CD1c-positive myeloid dendritic cell (primary cell): ENCODE data around the gene PASK.
A peak's percentile ranks its signal among the peaks of the same experiment; 100 is the strongest.
"Not testable (repeated sequence)": the region's sequence is repeated elsewhere in the genome, so short reads cannot be mapped to it uniquely, and the experiment has no call there.

Source experiments
- DNase-seq: peaks from one replicate; pipeline ENCODE4 v3.0.0-alpha.2; 2016; ENCODE audit errors: extremely low spot score

PASK gene

DNA sequence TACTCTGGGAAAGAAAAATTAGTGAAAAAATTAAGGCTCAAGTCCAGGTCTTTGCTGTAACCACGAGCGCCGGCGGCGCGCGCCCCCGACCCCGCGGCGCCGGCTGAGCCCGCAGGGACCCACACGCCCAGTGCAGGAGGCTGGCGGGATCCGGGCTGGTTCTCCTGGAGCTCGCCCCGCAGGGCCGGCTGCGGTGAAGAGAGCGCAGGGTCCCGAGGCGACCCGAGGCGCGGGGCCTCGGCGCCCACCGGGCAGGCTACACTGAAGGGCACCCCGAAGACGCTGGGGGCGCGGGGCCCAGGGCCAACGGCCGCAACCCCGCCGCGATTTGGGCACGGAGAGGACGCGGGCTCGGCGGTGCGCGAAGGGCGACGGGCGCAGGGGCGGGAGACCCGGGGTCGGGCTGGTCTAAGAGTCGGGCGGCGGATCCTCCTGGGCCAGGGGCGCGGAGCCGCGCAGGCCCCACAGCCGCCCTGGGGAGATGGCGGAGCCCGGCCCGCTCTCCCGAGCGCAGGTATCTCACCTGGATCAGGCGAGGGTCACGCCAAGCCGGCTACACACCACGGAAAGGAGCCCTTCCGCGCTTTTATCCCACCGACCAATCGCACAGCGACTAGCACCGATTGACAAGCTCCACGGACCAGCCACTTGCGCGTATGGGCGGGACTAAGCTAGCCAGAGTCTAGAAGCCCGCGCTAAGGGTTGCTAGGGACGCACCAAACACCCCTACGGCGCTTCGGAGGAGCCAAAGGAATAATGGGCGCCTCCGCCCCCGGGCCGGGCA, at the start of gene PASK:
Gene PASK, minus strand, starts transcription at position 582 of the 784 bp plus-strand sequence. CDS start 6,440 bp downstream, outside the sequence.
- DNase-seq: peak; percentile 97

DNA sequence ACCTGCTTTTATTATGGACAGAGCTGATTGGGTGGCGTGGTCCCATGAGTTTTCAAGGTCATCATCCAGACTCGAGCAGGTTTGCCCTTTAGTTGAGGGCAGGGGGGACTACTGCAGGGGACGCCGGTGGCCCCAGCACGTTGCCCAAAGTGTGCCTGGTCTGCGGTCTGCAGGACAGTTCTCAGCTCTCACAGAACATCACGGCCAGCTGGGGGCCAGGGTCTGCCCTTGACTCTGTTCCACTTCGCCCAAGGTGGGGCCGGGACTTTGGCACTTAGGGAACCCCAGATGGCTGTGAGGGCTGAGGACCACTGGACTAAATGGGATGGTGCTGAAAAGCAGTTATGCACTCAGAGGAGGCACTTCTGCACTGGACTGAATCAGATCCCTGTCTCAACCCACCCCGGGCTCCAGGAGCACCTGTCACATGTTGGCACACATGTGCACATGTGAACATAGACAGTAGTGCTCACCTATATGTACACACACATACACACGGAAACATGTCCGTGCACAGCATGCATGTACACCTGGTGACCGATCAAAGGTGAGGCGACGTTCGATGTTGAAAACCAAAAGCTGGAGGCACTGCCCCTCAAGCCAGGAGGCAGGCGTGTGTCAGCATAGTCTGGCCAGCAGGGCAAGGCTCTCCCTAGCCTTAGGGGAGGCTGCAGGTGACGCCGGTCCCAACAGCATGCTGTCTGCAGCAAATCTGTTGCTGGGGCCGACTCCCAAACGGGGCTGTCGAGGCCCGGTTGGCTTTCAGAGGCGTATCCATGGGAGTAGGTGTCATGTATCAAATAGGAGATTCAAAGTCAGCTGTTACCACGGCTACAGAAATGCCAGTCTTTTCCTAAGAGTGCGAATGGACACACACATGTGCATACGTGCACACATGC, 49.4 kb upstream of the PASK start:
- no peak for DNase-seq

DNA sequence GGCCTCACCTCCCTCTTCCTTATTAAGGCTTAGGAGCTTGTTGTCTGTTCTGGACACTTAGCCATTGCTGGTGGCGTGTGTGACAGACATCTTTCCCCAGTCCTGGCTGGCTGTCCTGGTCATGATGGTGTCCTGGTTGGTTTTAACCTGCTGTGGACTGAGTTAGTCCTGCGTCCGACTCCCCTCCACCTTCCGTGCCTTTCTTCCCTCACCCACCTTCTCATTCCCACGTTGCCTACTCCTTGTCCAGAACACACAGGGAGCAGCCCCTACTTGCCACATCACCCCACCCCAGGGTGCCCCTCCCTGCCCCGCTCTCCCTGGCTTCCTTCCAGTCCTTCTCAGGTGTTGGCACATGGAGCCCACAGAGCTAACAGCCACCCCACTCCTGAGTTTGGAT, 48.7 kb upstream of the PASK start:
- no peak for DNase-seq

DNA sequence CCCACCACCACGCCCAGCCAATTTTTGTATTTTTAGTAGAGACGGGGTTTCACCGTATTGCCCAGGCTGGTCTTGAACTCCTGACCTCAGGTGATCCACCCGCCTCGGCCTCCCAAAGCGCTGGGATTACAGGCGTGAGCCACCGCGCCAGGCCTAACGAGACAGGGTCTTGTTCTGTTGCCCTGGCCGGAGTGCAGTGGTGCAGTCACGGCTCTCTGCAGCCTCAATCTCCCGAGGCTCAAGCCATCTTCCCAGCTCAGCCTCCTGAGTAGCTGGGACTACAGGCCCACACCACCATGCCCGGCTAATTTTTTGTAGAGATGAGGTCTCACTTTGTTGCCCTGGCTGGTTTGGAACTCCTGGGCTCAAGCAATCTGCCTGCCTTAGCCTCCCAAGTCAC, 48.0 kb upstream of the PASK start:
- DNase-seq: not testable (repeated sequence)

DNA sequence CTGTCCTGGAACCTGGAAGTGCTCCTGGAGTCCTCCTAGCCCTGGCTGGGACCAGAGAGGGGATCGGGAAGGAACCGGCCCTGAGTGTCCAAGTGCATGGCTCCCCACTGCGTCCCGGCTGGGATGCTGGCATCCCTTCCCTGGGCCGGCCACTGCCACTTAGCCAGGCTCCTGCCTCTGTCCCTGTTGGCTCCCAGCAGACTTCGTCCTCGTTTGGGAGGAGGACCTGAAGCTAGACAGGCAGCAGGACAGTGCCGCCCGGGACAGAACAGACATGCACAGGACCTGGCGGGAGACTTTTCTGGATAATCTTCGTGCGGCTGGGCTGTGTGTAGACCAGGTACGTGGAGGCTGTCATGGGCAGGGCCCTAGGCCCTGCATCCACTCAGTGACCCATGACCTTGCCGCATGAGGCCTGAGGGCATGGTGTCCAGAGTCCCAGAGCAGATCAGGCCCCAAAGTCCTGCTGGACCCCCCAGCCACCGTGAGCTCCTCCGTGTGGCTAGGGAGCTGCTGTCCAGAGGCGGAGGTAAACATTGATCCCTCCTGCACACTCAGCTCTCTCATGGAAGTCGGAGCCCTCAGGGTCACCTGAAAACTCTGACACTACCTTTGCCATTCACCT, 46.3 kb upstream of the PASK start:
- no peak for DNase-seq

DNA sequence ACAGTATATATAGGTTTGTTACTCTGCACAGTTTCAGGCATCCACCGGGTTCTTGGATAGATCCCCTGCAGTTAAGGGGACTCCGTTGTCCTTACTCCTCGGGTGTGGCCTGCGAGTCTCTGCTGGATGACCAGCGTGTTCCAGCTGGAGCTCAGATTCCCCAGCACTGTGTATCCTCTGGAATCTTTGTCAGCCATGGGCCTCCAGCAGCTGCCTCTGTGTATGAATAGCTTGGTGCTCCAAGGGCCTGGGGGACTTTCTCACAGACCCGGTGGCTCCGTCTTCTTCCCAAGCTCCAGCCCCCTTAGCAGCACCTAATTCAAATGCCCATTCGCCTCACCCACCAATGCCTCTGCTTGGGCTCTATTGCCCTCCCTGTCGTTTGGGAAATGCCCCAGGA, 45.5 kb upstream of the PASK start:
- no peak for DNase-seq

DNA sequence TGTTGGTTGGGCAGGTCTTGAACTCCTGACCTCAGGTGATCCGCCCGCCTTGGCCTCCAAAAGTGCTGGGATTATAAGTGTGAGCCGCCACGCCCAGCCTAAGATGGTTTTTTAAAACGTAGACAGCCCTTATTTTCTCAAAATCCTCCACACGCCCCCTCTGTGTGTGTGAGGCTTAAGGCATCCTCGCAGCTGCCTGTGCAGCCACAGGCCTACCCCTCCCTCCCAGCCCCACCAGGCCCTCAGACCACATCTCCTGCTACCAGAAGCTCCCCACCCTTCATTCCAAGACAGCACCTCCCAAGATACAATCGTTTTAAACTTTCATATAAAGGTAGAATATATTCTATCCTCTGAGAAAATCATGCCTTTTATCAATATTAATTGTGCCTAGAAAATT, 44.0 kb upstream of the PASK start:
- no peak for DNase-seq

DNA sequence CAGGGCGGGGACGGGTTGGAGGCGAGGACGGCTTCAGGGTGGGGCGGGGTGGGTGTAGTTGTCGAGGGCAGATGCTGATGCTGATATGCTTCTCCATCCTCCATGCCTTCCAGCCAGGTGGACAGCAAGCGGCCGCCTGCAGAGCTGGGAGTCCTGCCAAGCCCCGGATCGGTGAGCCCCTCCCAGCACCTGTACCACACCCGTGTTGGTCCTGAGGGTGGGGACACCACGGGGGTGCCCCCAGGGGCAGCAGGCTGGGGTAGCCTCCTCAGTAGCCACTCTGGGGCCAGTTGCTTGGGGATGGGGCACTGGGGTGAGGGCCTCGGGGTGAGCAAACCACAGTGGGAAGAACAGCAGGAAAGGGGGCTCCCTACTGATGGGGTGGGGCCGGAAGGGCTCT, 41.8 kb upstream of the PASK start:
- DNase-seq: no peak

DNA sequence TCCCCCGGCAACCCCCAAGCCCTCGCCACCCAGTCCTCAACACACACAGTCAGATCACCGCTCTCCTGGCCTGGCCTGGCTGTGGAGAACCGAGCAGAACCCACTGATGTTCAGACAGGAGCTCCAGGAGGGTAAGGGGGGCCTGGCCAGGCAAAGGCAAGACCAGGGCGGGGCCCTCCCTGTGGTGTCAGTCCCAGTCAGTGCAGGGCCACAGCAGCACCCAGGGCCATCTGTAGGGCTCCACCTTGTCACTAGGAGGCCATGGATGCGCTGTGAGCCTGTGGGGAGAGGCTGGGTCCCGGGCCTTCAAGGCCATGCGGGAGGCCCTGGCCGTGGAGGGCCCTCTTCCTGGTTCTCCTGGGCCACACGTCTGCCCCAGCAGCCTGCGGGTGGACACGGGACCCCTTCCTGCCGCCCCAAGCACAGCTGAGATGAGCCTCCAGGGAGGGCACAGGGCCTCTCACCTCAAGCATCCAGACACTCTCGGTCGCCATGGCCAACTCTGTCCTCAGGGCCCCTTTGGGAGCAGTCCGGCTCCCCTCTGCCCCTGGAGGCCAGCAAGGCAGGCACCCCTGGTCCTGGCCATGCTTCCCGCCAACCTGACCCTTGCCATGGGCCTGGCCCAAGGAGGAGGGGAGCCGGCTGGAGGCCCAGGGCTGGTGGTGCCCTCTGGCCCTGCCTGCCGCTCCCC, 41.2 kb upstream of the PASK start:
- no peak for DNase-seq

DNA sequence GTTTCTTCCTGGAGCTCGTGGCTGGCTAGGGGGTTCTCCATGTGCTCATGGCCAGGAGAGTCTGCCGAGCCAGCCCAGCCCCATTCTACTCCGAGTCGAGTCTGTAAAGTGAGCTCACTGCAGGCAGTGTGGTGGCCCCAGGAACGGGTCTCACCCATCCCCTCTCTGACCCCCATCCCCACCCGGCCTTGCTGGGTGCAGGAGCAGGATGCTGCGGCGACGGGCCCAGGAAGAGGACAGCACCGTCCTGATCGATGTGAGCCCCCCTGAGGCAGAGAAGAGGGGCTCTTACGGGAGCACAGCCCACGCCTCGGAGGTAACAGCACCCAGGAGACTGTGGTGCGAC, 40.6 kb upstream of the PASK start:
- no peak for DNase-seq

DNA sequence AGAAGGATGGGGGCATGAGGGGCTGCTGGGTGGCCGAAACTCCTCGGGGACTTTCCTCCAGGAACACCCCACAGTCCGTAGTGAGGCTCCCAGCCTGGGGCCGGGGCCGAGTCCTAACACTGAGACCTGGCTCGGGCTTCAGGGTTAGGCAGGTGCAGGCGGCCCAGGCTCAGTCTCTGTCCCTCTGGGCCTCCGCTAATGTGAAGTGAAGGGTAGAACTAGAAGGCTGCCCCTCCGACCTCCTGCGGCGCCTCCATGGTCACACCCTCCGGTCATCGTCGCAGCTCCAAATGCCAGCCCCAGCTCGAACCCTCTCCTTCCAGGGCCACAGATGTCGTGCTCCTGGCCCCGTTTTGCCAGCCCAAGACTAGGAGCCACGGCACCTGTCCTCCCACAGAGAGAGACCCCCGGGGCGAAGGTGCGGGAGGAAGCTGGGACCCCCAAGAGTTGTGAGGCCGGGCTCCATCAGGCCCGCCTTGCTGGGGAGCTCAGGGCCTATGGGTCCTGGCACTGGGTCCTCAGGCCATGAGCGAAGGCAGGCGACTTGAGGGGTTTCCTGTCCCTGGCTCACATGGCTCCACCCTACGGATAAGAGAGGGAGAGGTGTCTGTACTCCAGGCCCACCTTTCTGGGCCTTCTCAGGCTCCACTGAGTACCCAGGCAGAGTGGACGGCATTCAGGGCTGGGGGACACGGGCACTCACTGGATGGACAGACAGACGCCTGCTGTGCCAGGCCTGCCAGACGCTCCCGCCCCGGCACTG, 40.0 kb upstream of the PASK start:
- DNase-seq: no peak

DNA sequence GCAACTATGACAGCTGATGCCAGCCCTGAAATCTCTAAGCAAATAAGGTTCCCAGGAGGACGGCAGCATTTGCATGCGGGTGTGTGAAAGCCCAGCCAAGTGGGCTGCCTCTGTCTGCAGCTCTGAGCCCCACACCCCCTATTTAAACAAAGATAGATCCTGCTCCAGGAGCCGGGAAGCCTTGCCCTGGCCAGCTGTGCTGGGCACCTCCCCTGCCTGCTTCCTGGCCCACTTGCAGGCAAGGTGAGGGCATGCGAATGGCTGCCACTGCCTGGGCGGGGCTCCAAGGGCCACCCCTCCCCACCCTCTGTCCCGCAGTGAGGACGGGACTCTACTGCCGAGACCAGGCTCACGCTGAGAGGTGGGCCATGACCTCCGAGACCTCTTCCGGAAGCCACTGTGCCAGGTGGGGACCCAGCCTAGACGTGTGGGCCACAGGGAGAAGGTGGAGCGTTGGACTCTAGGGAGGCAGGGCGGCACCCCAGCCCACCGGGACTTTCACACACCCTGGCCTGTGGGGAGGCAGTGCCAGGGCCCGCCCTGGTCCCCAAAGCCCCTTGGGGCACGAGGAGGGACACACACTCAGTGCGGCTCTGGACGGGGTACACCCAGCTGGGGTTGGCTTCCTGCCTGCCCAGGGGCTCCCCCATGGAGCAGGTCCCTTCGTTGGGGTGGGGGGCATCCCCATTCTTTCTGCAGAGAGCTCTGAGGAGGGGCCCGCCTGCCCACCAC, 39.3 kb upstream of the PASK start, which contains the start of gene ANO7:
Gene ANO7, plus strand, starts transcription at position 317 of the 732 bp plus-strand sequence. CDS start 1,387 bp downstream, outside the sequence.
- DNase-seq: no peak

DNA sequence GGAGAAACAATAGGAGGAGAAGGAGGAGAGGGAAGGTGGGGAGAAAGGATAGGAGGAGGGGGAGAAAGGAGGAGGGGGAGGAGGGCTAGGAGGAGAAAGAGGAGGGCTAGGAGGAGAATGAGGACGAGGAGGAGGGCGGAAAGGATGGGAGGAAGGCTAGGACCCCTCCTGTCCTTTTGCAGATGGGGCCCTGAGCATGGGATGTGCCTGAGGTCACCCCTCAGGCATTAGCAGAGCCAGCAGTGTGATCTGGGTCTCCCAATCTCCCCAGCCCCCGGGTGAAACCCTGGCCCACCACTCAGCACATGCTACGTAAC, 38.6 kb upstream of the PASK start:
- DNase-seq: no peak

DNA sequence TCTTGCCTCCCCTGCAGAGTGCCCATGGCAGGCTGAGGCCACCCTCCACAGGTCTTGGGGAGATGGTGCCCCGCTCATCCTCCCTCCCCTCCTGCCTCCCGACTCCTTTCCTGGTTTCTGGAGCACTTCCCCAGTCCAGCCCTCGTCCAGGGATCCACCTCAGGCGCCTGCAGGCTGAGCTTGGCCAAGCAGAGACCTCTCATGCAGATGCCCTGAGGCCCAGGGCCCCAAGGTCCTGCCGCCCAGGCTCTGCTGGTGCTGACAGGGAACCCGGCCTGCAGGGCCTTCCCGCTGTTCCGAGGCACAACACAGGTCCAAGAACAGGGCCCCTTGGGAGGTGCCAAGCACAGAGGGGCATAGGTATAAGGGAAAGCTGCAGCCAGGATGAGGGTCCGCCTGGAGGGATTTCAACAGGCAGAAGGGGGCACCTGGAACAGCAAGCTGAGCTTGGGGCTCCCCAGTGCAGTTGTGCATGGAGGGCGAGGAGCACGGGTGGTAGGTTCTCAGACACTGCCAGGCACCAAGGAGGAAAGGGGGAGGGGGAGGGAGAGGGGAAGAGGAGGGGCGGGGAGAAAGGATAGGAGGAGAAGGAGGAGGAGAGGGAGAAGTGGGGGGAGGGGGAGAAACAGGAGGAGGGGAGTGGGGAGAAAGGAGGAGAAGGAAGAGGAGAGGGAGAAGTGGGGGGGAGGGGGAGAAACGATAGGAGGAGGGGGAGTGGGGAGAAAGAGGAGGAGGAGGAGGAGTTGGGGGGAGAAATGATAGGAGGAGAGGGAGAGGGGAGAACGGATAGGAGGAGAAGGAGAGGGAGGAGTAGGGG, 38.0 kb upstream of the PASK start:
- no peak for DNase-seq

DNA sequence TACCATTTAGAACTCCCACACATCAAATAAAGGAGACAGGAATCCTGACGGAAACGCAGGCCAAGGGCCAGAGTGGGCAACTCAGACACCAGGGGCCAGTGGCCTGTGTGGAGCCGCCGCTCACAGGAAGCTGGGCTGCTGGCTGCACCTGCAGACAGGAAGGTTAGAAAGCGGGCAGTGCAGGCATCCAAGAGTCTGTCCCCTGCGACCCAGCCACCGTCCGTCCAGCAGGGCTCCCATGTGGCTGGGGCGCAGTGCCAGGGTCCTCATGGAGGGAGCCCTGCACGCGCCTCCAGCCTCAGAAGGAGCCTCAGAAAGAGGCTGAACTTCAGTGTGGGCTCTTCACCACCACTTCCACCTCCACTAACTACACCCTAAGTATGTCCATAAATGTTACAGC, 36.7 kb upstream of the PASK start:
- no peak for DNase-seq

DNA sequence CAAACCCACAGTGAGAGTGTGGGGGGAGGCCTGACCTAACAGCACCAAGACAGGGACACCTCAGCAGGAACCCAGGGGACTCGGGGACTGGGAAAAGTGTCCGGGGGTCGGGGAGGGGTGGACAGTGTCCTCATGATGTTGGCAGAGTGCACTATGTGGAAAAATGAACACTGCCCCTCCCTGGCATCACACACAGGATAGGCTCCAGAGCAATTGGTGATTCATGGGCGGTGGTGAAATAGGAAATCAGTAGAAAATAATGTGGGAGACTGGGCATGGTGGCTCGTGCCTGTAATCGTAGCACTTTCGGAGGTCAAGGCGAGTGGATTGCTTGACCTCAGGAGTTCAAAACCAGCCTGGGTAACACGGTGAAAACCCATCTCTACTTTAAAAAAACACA, 35.6 kb upstream of the PASK start:
- DNase-seq: no peak

DNA sequence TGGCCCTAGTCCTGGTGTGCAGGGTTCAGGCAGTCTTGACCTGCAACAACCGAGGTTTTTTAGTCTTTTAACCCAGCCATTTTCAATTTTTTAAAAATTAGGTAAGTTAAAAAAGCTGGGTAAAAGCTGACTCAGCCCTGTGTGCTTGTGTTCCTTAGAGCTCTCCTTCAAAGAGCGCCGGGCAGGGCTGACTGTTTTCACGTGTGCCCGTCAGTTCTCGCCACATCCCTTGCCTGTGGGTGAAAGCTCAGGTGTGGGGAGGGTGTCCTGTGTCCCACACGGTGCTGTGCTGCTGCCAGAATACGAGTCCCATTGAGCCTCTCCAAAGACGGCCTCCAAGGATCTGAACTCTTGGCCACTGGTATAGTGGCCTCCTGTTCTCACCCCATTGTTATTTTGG, 33.9 kb upstream of the PASK start:
- no peak for DNase-seq

DNA sequence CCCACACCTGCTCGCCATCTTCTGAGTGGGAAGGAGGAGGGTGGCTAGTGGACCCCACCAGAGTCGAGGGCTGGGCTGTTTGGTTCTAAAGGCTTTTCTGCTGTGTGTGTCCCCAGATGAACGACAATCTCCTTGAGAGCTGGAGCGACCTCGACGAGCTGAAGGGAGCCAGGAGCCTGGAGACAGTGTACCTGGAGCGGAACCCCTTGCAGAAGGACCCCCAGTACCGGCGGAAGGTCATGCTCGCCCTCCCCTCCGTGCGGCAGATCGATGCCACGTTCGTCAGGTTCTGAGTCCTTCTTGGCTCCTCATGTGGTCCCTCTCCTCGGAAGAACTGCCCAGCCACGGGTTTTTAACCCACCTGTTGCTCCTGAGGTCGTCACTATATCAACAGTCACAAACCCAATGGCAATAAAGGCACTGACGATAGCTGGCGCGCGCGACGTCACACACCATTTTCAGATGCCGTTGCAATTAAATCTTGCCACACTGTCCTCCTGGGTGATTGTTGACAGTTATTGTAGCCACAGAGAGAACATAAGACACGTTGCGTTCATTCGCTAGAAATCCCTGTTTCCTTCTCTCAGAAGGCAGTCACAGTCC, 33.4 kb upstream of the PASK start:
- DNase-seq: no peak

DNA sequence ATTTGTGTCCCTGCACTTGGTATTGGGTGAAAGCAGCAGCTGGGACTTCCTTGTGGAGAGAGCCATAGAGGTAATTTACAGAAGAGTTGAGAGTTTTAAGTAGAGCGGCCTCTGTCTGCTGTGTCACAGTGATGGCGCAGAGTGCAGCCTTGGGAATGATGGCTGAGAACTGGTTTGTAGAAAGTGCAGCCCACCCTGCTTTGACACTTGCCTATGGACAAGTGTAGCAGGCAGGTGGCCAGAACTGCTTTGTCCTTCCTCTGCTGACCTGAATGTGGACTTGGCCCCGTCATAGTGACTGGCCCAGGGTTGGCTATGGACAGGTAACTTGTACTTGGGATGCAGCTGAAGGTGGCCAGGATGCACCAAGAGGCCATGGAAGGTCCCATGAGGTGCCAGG, 32.9 kb upstream of the PASK start:
- DNase-seq: no peak
